Measurements from ENCODE around the gene LRRC8E. TPM values are rescaled to one million over a fixed set of nuclear protein-coding genes. Genes with fewer than 3 reads are reported as not detected.

Gene LRRC8E
- polyA plus RNA-seq, 1 donor, result 2.0 TPM

DNA sequence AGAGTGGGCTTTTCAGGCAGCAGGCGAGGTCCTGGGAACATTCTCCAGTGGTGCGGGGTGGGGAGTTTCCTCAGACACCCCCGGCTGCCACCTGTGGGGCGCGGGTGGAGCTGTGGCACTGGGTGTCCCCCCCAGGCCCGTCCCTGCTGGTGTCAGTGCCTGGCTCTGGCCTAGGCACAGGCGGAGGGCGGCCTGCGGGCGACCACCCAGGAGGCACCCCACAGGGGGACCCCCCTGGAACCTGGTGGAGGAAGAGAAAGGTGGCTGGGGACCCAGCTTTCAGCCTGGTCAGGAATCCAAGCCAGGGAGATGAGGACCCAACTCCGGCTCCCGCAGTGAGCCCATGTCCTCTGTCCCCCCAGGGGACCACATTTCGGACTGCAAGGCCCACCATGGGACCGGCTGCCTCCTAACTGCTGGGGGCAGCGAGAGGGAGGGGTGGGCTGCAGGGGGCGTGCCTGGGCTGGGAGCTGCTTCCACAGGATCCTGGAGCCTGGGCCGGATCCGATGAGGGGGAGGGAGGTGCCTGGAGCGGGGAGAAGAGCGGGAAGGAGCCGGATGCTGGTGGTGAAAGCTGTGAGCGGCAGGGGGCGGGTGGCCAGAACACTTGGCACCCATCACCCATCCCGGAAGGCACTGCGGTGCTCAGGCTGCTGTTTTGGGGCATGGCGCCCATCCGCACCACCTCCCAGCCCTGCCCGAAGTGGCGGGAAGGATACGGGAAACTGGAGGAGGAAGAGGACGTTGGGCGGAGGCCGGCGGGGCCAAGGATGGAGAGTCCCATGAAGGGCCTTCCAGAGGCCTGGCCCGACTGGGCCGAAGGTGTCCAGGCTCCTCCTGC, 43.1 kb downstream of the LRRC8E start:
- DNase-seq, result no peak

DNA sequence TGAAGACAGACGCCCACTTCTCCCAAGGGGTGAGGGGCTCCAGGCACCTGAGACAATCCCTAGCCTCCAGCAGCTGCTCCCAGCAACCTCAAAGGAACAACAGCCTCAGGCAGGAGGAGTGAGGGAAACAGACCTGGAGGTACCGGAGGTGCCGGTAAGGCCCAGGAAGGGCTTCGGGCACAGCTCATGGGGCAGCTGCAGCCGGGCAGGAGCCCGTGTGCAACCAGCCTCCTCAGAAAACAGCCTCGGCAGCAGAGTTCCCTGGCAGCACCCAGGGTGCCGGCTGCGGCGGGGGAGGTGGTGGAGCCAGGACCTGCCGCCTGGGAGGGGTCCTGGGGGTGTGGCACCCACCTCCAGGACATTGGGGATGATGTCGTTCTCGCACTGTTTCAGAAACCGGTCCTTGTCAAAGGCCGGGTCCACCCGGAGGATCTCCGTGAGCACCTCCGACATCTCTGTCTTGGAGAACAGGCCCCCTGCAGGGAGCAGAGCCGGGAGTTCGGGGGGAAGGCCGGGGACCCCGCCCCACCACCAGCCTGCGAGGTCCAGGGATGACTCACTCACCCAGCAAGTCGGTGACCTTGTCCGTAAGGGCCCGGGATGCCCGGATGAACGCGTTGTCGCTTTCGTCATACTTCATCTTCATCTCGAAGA, 44.1 kb downstream of the LRRC8E start:
- DNase-seq, result no peak

DNA sequence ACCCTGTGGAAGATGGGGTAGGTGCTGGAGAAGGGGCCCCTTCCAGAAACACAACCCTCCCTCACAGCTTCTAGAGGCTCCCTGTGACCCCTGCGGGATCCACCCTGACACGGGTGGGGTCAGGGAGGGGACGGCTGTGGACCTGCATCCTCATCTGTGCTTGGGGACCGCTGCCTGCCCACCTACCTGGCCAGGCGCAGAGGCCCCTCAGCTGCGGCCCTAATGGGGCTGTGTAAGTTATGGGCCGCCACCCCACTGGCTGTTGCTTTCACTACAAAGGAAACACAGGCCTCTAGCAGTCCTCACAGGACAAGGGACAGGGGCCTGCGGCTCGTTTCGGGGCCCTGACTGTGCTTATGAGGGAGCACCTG, 44.6 kb downstream of the LRRC8E start:
- DNase-seq, result no peak

DNA sequence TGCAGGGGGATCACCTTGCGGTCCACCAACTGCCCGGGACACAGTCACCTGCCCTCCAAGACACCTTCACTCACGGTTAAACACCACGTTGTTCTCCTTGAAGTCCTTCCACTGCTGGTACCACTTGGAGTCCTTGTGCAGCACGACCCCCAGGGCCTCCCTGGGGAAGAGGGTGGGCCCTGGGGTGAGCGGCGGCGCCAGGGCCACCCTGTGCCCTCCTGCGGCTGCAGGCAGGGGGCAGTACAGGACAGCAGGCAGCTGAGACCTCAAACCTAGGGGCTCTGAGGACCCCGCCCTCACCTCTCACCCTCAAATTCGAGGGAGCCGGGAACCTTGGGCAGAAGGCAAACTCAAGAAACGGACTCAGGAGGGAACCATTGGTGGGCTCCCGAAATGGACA, 45.1 kb downstream of the LRRC8E start:
- DNase-seq, result no peak

DNA sequence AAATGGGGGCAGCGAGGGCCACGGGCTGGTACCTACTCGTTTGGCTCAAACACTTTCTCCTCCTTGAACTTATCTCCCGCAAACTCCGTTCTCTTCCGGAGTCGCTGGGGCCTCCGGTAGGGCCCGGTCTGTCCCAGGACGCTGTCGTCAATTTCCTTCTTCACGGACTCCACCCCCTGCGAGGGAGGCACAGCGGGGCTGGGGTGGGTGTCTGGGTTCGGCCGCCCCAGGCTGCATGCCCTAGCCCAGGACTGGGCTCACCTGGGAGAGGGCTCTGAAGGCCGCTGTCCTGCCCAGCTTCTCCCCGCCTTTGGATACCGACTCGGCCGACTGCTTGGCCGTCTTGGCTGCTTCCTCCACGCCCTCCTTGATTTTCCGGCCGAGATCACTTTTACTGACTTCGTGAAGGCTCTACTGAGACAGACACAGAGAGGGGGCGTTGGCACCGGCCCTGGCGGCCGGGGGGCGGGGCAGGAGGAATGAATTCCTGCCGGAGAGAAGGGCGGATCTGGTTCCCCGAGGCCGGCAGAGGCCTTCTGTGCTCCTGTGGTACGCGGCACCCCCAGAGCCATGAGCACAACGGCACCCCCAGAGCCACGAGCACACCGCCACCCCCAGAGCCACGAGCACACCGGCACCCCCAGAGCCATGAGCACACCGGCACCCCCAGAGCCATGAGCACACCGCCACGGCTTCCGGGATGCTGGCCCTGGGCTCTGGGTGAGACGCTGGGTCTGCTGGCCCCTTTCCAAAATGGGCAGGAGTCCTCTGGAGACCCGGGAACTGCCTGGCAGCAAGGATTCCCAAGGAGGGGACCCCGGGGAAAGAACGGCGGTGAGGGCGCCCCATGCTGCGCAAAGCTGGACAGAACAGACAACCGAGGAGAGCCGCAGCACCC, 45.8 kb downstream of the LRRC8E start:
- DNase-seq, result no peak

DNA sequence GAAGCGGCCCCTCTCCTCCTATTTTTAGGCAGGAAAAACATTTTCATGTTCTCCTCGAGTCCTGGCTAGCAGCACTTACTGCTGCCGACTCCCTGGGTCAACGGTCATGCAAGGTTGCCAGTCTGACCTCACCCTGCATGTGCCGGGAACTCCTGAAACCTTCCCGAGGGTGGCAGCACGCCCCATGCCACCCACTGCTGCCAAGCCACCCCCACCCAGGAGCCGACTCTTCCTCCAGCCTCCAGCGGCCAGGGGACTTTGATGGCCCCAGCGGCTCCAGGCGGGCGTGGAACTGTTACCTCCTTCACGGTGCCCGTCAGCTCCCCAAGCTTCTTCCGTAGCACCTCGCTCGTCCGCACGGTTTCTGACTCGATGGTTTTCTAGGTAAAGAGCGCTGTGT, 46.5 kb downstream of the LRRC8E start:
- DNase-seq, result no peak

DNA sequence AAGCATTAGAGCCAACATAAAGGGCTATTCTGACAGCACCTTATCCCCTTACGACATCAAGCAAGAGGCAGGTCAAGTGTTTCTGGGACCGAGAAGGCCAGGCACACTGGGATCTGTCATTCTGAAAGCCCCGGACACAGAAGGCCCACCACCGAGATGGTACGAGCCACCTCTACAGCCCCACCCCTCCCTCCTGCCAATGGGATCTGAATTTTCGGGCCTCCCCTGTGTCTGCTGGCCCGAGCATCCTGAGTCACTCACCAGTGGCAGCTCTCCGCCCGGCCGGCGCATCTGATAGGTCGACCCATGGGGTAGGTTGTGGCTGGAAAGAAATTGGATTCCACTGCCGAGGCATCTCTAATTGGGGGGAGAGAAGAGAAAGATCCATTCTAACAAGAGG, 52.5 kb downstream of the LRRC8E start:
- DNase-seq, result no peak

DNA sequence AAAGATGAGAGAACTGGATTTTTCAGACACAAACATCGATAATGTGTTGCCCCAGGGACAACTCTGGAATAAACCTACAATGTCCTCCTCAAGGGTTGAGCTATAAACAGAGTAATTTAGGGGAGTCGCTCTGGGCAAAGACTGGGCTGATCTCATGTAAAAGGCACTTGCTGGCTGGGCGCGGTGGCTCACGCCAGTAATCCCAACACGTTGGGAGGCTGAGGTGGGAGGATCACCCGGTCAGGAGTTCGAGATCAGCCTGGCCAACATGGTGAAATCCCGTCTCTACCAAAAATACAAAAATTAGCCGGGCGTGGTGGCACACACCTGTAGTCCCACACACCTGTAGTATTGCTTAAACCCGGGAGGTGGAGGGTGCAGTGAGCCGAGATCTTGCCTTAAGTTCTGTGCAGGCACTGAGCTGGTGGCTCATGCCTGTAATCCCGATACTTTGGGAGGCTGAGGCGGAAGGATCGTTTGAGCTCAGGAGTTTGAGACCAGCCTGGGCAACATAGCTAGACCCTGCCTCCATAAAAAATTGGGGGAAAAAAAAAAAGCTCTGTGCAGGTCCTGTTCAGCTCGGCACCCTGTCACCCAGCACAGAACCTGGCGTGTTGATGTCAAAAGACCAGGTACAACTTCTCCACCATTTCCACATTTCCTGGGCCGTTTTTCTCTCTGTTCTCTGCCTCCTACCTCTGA, 53.7 kb downstream of the LRRC8E start:
- DNase-seq, result no peak

DNA sequence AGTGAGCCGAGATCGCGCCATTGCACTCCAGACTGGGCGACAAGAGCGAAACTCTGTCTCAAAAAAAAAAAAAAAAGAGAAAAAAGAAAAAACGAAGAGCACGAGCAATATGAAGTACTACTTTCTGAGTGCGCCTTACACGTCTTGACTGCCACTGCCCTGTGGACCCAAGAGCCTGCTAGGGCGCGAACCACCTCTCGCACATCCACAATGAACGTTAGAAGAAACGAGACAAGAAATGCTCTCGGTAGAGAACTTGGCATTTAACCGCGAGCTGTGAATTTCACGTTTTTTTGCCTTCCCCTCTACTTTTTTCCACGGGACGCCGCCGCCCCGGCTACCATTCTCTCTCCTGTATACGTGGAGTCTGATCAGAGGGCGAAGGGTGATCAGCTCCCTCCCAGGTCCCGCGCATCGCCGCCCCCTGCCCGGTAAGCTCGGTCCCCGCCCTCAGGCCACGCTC, 54.7 kb downstream of the LRRC8E start:
- DNase-seq, result no peak

DNA sequence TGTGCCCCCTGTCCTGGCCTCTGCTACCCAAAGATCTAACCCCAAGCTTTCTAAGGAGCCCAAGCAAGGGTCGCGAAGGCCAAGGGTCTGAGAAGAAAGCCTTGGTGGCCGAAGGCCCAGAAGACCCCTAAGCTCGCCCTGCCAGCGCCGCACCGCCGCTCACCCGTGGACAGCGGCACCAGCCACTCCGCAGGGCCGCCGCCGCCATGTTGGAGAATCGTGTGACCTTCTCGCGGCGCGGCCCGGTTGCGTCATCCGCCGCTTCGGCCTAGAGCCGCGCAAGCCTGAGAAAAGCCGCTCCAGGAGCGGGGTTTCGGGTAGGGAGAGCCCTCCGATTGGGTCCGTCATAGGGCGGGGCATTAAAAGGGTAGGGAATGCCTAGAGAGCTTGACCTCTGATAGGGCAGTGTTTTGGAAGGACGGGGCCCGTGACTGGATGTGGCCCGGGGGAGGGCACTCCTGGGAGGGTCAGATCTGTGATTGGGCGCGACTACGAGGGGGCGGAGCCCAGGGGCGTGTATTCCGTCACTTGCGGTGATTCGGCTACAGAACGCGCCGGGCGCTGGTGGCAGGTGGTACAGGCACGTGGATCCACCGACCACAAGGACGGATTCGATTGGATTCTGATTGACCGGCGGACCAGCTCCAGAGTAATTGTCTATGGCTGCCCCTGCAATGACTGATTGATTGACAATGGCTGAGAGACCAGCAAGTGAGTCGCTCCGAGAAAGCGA, 55.3 kb downstream of the LRRC8E start, which contains the start of gene TIMM44:
TIMM44 (minus strand) TSS at position 223 of the 733 bp plus-strand sequence; CDS start at position 208, 15 bp downstream.
- peak; percentile 99 for DNase-seq

DNA sequence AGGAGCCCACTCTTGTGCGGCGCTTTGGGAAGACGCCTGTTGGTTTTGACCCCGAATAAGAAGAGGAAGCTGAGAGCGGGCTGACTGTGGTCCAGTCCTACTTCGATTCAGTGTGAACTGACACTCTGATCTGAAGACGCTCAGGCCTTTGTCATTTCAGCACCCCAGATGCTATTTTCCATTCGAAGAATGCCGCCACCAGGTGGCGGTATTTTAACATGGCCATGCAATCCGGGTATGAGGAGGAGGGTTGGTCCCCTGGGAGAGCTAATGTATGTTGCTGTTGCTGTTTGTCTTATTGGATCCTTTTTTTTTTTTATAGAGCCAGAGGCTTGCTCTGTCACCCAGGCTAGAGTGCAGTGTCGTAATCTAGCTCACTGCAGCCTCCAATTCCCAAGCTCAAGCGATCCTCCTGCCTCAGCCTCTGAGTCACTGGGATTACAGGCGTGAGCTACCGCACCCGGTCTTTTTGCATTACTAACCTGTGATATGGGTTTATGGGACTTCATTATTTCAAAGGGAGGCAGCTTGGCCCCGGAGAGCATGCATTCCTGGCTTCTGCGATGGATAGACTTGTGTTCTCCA, 56.0 kb downstream of the LRRC8E start:
- DNase-seq, result peak; percentile 94

DNA sequence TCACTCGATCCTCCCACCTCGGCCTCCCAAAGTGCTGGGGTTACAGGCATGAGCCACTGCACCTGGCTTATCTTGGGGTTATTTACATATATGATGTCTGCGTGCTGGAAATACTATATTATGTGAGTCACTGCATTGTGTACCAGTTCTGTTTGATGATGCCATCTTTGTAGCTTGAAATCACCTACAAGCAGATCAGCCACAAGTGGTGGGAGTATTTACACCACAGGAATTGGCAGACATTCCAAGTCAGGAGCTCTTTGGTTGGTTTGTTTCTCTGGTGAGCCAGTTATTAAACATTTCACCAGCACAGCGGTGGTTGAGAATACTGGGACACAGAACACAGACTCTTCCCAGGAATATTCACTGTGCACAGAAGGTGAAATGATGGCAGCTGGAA, 59.6 kb downstream of the LRRC8E start:
- DNase-seq, result no peak

Other genes starting within 250 kb of the LRRC8E start
- gene RETN, start 219.5 kb upstream of the LRRC8E start, polyA plus RNA-seq (ENCODE audit: insufficient read length), result 0.40 TPM
- not detected for gene MCEMP1, start 211.4 kb upstream of the LRRC8E start, polyA plus RNA-seq (ENCODE audit: insufficient read length)
- 34.1 TPM for gene TRAPPC5, start 207.7 kb upstream of the LRRC8E start, polyA plus RNA-seq (ENCODE audit: insufficient read length)
- gene FCER2, start 186.4 kb upstream of the LRRC8E start, polyA plus RNA-seq (ENCODE audit: insufficient read length), result not detected
- not detected for gene CLEC4G, start 156.4 kb upstream of the LRRC8E start, polyA plus RNA-seq (ENCODE audit: insufficient read length)
- gene CD209, start 141.0 kb upstream of the LRRC8E start, polyA plus RNA-seq (ENCODE audit: insufficient read length), result 1.4 TPM
- 1.8 TPM for gene CLEC4M, start 125.3 kb upstream of the LRRC8E start, polyA plus RNA-seq (ENCODE audit: insufficient read length)
- gene EVI5L, start 58.3 kb upstream of the LRRC8E start, polyA plus RNA-seq (ENCODE audit: insufficient read length), result 16.5 TPM
- 5.9 TPM for gene PRR36, start 14.1 kb upstream of the LRRC8E start, polyA plus RNA-seq (ENCODE audit: insufficient read length)
- gene MAP2K7, start 15.4 kb downstream of the LRRC8E start, polyA plus RNA-seq (ENCODE audit: insufficient read length), result 26.9 TPM
- gene TGFBR3L, start 26.3 kb downstream of the LRRC8E start, polyA plus RNA-seq (ENCODE audit: insufficient read length), result 0.42 TPM
- gene SNAPC2, start 31.8 kb downstream of the LRRC8E start, polyA plus RNA-seq (ENCODE audit: insufficient read length), result 12.6 TPM
- 12.6 TPM for gene CTXN1, start 37.6 kb downstream of the LRRC8E start, polyA plus RNA-seq (ENCODE audit: insufficient read length)
- 46.7 TPM for gene TIMM44, start 55.2 kb downstream of the LRRC8E start, polyA plus RNA-seq (ENCODE audit: insufficient read length)
- gene ELAVL1, start 117.1 kb downstream of the LRRC8E start, polyA plus RNA-seq (ENCODE audit: insufficient read length), result 85.3 TPM
- gene CCL25, start 164.2 kb downstream of the LRRC8E start, polyA plus RNA-seq (ENCODE audit: insufficient read length), result 0.15 TPM

Measured in left kidney (tissue), 2 donors.